Transverse colon (tissue), 4 donors: ENCODE results near the gene TLR5. TPM values are rescaled to one million over a fixed set of nuclear protein-coding genes. Genes with fewer than 3 reads are reported as not detected.

Source experiments
- DNase-seq: peaks from one replicate; pipeline ENCODE4 v3.0.0-alpha.2; 2019
- H3K27ac ChIP-seq, 4 donors: fragments of 200-600 bp; sonication (generic); 2 replicates each; pipeline ENCODE4 v1.5.1; 2016 to 2018; ENCODE audit warnings: inconsistent platforms in 4 of 4
- H3K27me3 ChIP-seq: fragments of 200-600 bp; sonication (generic); 2 replicates; pipeline ENCODE4 v1.5.1; 2017; ENCODE audit warnings: inconsistent platforms
- H3K36me3 ChIP-seq, 4 donors: fragments of 200-600 bp; sonication (generic); 2 replicates each; pipeline ENCODE4 v1.5.1; 2017 to 2019; ENCODE audit warnings: inconsistent platforms in 4 of 4
- H3K4me1 ChIP-seq, 4 donors: fragments of 200-600 bp; sonication (generic); 2 replicates each; pipeline ENCODE4 v1.5.1; 2017 to 2020; ENCODE audit warnings: inconsistent platforms in 4 of 4
- H3K4me3 ChIP-seq, 4 donors: fragments of 200-600 bp; sonication (generic); 1 replicate in 1 of 4; 2 replicates in 3 of 4; pipeline versions ENCODE4 v1.5.1 to v1.6.1; 2017 to 2019; ENCODE audit warnings: inconsistent platforms in 4 of 4
- H3K9me3 ChIP-seq, 2 donors: fragments of 200-600 bp; sonication (generic); 2 replicates each; pipeline ENCODE4 v1.5.1; 2017 to 2019; ENCODE audit warnings: inconsistent platforms in 2 of 2
- CTCF ChIP-seq, 5 experiments: fragments of 200-600 bp in 3 of 5; fragments of 450-650 bp in 2 of 5; sonication (generic) in 3 of 5; IDR thresholded peaks; 1 replicate in 2 of 5; 2 replicates in 3 of 5; pipeline ENCODE4 v1.5.1; 2016 to 2017; ENCODE audit warnings: antibody characterized with exemption in 5 of 5, inconsistent platforms in 3 of 5, mild to moderate bottlenecking in 2 of 5, moderate library complexity in 1 of 5
- EP300 ChIP-seq: sonication (generic); formaldehyde crosslinking; IDR thresholded peaks from one replicate; pipeline ENCODE4 v1.6.1; 2017; ENCODE audit warnings: antibody characterized with exemption, low read depth
- POLR2A ChIP-seq: fragments of 450-650 bp; IDR thresholded peaks from one replicate; pipeline ENCODE4 v1.6.1; 2016; ENCODE audit warnings: antibody characterized with exemption, mild to moderate bottlenecking, moderate library complexity
- POLR2AphosphoS5 ChIP-seq, 3 donors: sonication (generic); formaldehyde crosslinking; IDR thresholded peaks; one replicate each; pipeline ENCODE4 v1.6.1; 2016; ENCODE audit warnings: antibody characterized with exemption in 3 of 3
- WGBS, 2 donors: methylation state at CpG; one replicate each; pipeline ENCODE4 v1.1.5; 2018; ENCODE audit warnings: low coverage in 1 of 2; 5-methylcytosine and 5-hydroxymethylcytosine counted together
- in situ Hi-C, 4 donors: fragments of 200-750 bp; cut with MboI; loops; one replicate each; pipeline versions ENCODE4 v1.15.0 to v1.15.1; 2017; ENCODE audit warnings: low sequenced_read_pairs in 3 of 4, low pct_ligation_motif_present in 1 of 4, low pct_unique_long_range_greater_than_20kb in 1 of 4
- intact Hi-C: fragments of 100-400 bp; cut with DNase I; formaldehyde crosslinking; loops from one replicate; pipeline ENCODE4 v1.15.1; 2023; ENCODE audit warnings: low total_unique reads
- total RNA-seq, 4 donors: library from RNA; depleted of rRNA; stranded (reverse); fragments of >200 nt; gene quantifications; one replicate each; pipeline ENCODE4 v1.1.0, GENCODE V29; 2016

The TLR5 gene
- total RNA-seq, 4 donors from 2014 or later: 1.9 to 9.4 (median 3.8) TPM; not detected in 1

DNA sequence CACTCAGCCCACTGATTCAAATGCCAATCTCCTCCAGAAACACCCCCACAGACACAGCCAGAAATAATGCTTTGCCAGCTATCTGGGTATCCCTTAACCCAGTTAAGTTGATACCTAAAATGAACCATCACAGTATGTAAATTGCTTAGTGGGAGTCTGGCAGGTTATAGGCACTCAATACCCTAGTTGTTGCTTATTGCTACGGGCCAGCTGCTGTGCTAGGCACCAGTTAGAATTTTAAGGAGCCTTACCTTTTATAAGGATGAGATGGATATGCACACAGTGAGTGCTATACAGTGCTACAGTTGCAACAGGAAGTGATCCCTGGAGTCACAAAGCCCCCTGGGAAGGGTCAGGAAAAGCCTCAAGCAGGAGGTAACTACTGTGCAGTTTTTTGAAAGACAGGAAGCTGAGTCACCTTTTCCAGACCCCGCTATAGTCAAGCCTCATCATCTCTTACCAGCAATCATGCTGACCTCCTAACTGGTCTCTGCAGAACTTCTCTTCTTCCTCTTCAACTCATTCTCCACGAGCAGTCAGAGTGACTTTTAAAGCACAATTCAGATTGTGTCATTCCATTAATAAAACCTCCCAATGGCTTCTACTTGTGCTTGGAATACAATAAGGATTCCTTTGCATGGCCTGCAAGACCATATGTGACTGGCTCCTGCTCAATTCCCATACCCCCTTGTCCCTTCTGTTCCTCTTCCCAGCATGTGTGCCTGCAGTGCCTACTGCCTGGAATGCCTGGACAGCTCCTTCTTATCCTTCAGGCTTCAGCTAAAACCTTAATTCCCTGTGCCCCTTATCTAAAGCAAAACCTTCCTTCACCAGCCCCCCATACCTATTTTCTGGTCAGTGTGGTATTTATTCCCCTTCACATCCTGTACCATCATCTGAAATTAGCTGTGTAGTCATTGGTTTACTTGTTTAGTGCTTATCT is 10.4 kb upstream of the TLR5 start:
- no peak overlapping the region for H3K4me3 ChIP-seq
- no peaks in the 10 kb centered on the region for H3K4me1 ChIP-seq
- H3K36me3 ChIP-seq: no peaks in the 10 kb centered on the region
- DNase-seq: no peak
- no peak overlapping the region for H3K27ac ChIP-seq
- H3K9me3 ChIP-seq: no peaks in the 10 kb centered on the region
- WGBS, 2 donors: 40 to 66% methylated on average over 1 to 3 of the region's 3 CpGs
- intact Hi-C loops: no loop called here
- in situ Hi-C loops: no loop called here
- no peak for TF ChIP-seq POLR2AphosphoS5 (IDR thresholded peaks at IDR 0.05)
- no peak for TF ChIP-seq EP300
- no peak for TF ChIP-seq POLR2A
- TF ChIP-seq CTCF (IDR thresholded peaks at IDR 0.05): no peak
- no peaks in the 10 kb centered on the region for H3K27me3 ChIP-seq

DNA sequence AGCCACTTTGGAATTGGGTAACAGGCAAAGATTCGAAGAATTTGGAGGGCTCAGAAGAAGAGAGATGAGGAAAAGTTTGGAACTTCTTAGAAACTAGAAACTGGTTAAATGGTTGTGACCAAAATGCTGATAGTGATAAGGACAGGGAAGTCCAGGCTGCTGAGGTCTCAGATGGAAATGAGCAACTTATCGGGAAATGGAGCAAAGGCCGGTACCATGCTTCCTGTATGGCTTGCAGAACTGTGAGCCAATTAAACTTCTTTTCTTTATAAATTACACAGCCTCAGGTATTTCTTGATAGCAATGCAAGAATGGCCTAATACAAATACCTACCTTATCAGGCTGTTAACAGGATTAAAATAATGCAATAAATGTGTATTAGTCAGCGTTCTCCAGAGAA is 9.4 kb upstream of the TLR5 start:
- in situ Hi-C loops (no loop called here), intact Hi-C loops (no loop called here)
- H3K4me1 ChIP-seq: no peaks in the 10 kb centered on the region
- H3K27me3 ChIP-seq: no peaks in the 10 kb centered on the region
- no peak for TF ChIP-seq POLR2A
- TF ChIP-seq CTCF (IDR thresholded peaks at IDR 0.05): no peak
- TF ChIP-seq EP300: no peak
- TF ChIP-seq POLR2AphosphoS5 (IDR thresholded peaks at IDR 0.05): no peak
- no peak for DNase-seq
- no peaks in the 10 kb centered on the region for H3K9me3 ChIP-seq
- H3K27ac ChIP-seq: no peak overlapping the region
- no peak overlapping the region for H3K4me3 ChIP-seq
- no peaks in the 10 kb centered on the region for H3K36me3 ChIP-seq
- 79 to 87% methylated on average over 2 to 4 of the region's 4 CpGs for WGBS, 2 donors

DNA sequence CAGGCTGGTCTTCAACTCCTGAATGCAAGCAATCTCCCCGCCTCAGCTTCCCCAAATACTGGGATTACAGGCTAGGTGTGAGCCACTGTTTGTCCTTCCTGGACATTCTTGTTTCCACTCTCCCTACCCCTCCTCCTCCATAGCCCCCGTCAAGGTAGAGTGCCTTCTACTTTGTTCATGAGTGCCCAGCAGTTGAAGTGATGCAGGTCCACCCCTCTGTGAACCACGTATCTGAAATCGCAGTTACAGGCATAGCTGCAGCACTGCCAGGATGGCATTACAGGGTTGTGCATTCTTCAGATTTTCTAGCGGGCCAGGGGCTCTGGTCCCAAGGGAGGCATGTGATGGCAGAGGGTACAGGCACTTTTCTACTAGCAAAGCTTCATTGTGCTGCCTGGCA is 7.4 kb upstream of the TLR5 start:
- in situ Hi-C loops: no loop called here
- Histone ChIP-seq H3K27me3 (no peaks in the 10 kb centered on the region), H3K27ac (no peak overlapping the region), H3K9me3 (no peaks in the 10 kb centered on the region), H3K4me1 (no peaks in the 10 kb centered on the region), H3K36me3 (no peaks in the 10 kb centered on the region), H3K4me3 (no peak overlapping the region)
- no peak for DNase-seq
- intact Hi-C loops: no loop called here
- 87% methylated on average over 4 to 5 of the region's 5 CpGs for WGBS, 2 donors
- TF ChIP-seq POLR2AphosphoS5 (IDR thresholded peaks at IDR 0.05) (no peak), EP300 (no peak), CTCF (IDR thresholded peaks at IDR 0.05) (no peak), POLR2A (no peak)

DNA sequence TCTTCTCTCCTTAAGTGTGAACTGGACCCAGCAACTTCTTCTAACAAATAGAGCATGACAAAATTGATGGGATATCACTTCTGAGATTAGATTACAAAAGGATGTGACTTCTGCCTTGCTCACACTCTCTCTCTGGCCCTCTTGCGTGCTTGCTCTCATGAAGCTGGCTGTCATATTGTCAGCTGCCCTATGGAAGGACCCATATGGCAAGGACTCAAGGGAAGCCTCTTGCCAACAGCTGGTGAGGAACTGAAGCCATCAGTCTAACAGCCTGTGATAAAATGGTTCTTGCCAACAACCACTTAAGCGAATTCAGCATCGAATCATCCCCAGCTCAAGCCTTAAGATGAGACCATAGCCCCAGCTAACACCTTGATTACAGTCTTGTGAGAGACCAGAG is 4.8 kb upstream of the TLR5 start:
- intact Hi-C loops (loop anchor here (10.0 kb wide), 1 partner anchor 537 kb away; no protein-coding TSS in a partner anchor), in situ Hi-C loops (no loop called here)
- DNase-seq: no peak
- Histone ChIP-seq H3K36me3 (no peaks in the 10 kb centered on the region), H3K9me3 (no peaks in the 10 kb centered on the region), H3K27me3 (no peaks in the 10 kb centered on the region), H3K4me3 (no peak overlapping the region), H3K4me1 (peaks cover 4 to 14% (median 12%) of the 10 kb centered on the region in 4 donors), H3K27ac (no peak overlapping the region)
- 88% methylated on average over 1 to 3 of the region's 3 CpGs for WGBS, 2 donors
- no peak for TF ChIP-seq EP300
- no peak for TF ChIP-seq POLR2AphosphoS5 (IDR thresholded peaks at IDR 0.05)
